H9 (cell line): ENCODE data around the gene TENT5C. TPM values are rescaled to one million over a fixed set of nuclear protein-coding genes. Genes with fewer than 3 reads are reported as not detected.

Experiments used
- DNase-seq: peaks from one replicate; pipeline ENCODE4 v3.0.0-alpha.2; 2017
- H2AFZ ChIP-seq: one replicate; pipeline ENCODE4 v1.6.1; 2013; ENCODE audit warnings: mild to moderate bottlenecking, low read length, control low read depth, moderate library complexity
- H2AK5ac ChIP-seq: 2 replicates; pipeline ENCODE4 v1.6.1; 2013; ENCODE audit warnings: low read length, control low read depth, mixed read lengths; ENCODE audit not compliant: insufficient read length
- H2BK120ac ChIP-seq: one replicate; pipeline ENCODE4 v1.6.1; 2013; ENCODE audit warnings: low read depth, mild to moderate bottlenecking, low read length, control low read depth, inconsistent platforms; ENCODE audit not compliant: poor library complexity, severe bottlenecking
- H2BK12ac ChIP-seq: 2 replicates; pipeline ENCODE4 v1.6.1; 2013; ENCODE audit warnings: low read length, control low read depth, mixed read lengths, low read depth; ENCODE audit not compliant: insufficient read length
- H2BK15ac ChIP-seq: 2 replicates; pipeline ENCODE4 v1.6.1; 2013; ENCODE audit warnings: low read depth, low read length, control low read depth
- H2BK20ac ChIP-seq: one replicate; pipeline ENCODE4 v1.6.1; 2013; ENCODE audit warnings: low read depth, mild to moderate bottlenecking, low read length, control low read depth, inconsistent platforms; ENCODE audit not compliant: poor library complexity, severe bottlenecking
- H2BK5ac ChIP-seq: 2 replicates; pipeline ENCODE4 v1.6.1; 2013; ENCODE audit warnings: low read length, control low read depth, mixed read lengths; ENCODE audit not compliant: insufficient read length
- H3K14ac ChIP-seq: 2 replicates; pipeline ENCODE4 v1.6.1; 2013; ENCODE audit warnings: low read length, control low read depth; ENCODE audit not compliant: insufficient read depth
- H3K18ac ChIP-seq: 2 replicates; pipeline ENCODE4 v1.6.1; 2013; ENCODE audit warnings: low read depth, mild to moderate bottlenecking, mixed read lengths, low read length, control low read depth; ENCODE audit not compliant: insufficient read length
- H3K23ac ChIP-seq: 2 replicates; pipeline ENCODE4 v1.6.1; 2013; ENCODE audit warnings: low read length, control low read depth, mixed read lengths, low read depth; ENCODE audit not compliant: insufficient read length
- H3K23me2 ChIP-seq: 2 replicates; pipeline ENCODE4 v1.6.1; 2013; ENCODE audit warnings: low read depth, mild to moderate bottlenecking, mixed read lengths, low read length, control low read depth; ENCODE audit not compliant: insufficient read length, poor library complexity, severe bottlenecking
- H3K27ac ChIP-seq: 2 replicates; pipeline ENCODE4 v1.5.1; 2013; ENCODE audit warnings: low read length, control low read depth, mixed read lengths, low read depth; ENCODE audit not compliant: insufficient read length
- H3K27me3 ChIP-seq: 2 replicates; pipeline ENCODE4 v1.6.1; 2013; ENCODE audit warnings: low read length, control low read depth, inconsistent platforms; ENCODE audit not compliant: insufficient read depth
- H3K4ac ChIP-seq: 2 replicates; pipeline ENCODE4 v1.6.1; 2013; ENCODE audit warnings: low read depth, mild to moderate bottlenecking, control low read depth, inconsistent platforms, low read length, moderate library complexity
- H3K4me1 ChIP-seq: 2 replicates; pipeline ENCODE4 v1.6.1; 2013; ENCODE audit warnings: low read length, control low read depth, inconsistent platforms; ENCODE audit not compliant: insufficient read depth
- H3K4me2 ChIP-seq: 2 replicates; pipeline ENCODE4 v1.6.1; 2013; ENCODE audit warnings: low read length, control low read depth, mixed read lengths; ENCODE audit not compliant: insufficient read length, insufficient read depth
- H3K56ac ChIP-seq: 2 replicates; pipeline ENCODE4 v1.6.1; 2013; ENCODE audit warnings: low read depth, mild to moderate bottlenecking, mixed read lengths, low read length, control low read depth; ENCODE audit not compliant: insufficient read length
- H3K79me1 ChIP-seq: 2 replicates; pipeline ENCODE4 v1.6.1; 2013; ENCODE audit warnings: low read depth, mild to moderate bottlenecking, moderate library complexity, low read length, control low read depth, inconsistent platforms; ENCODE audit not compliant: insufficient read depth, poor library complexity, severe bottlenecking
- H3K79me2 ChIP-seq: 2 replicates; pipeline ENCODE4 v1.6.1; 2013; ENCODE audit warnings: low read length, control low read depth, inconsistent platforms; ENCODE audit not compliant: insufficient read depth
- H3K9ac ChIP-seq: 2 replicates; pipeline ENCODE4 v1.6.1; 2013; ENCODE audit warnings: low read length, control low read depth, mixed read lengths; ENCODE audit not compliant: insufficient read length; ENCODE audit errors: extremely low read depth
- H3K9me3 ChIP-seq: one replicate; pipeline ENCODE4 v1.6.1; 2013; ENCODE audit warnings: low read depth, low read length, inconsistent platforms; ENCODE audit not compliant: control insufficient read depth
- H3T11ph ChIP-seq: one replicate; pipeline ENCODE4 v1.6.1; 2013; ENCODE audit warnings: mild to moderate bottlenecking, low read length, control low read depth, inconsistent platforms
- H4K20me1 ChIP-seq: one replicate; pipeline ENCODE4 v1.6.1; 2013; ENCODE audit not compliant: control insufficient read depth, insufficient read length, insufficient read depth
- H4K5ac ChIP-seq: 2 replicates; pipeline ENCODE4 v1.6.1; 2013; ENCODE audit warnings: low read depth, mild to moderate bottlenecking, mixed read lengths, low read length, control low read depth; ENCODE audit not compliant: insufficient read length
- H4K8ac ChIP-seq: replicated peaks from 2 replicates; pipeline ENCODE4 v1.6.1; 2013; ENCODE audit warnings: low read length, control low read depth, mixed read lengths, low read depth; ENCODE audit not compliant: insufficient read length
- H4K91ac ChIP-seq: 2 replicates; pipeline ENCODE4 v1.6.1; 2013; ENCODE audit warnings: low read depth, mild to moderate bottlenecking, moderate library complexity, mixed read lengths, low read length, control low read depth; ENCODE audit not compliant: insufficient read length
- H3K27ac Mint-ChIP-seq, 3 experiments: 2 replicates in 2 of 3; 3 replicates in 1 of 3; pipeline ENCODE4 v1.8.0; 2020 to 2021; ENCODE audit warnings: mixed read lengths in 3 of 3, mild to moderate bottlenecking in 1 of 3, moderate library complexity in 1 of 3
- H3K27me3 Mint-ChIP-seq: 2 replicates; pipeline ENCODE4 v1.8.0; 2021; ENCODE audit warnings: low read depth, mild to moderate bottlenecking, moderate library complexity, mixed read lengths
- H3K36me3 Mint-ChIP-seq, 3 experiments: 2 replicates in 2 of 3; 3 replicates in 1 of 3; pipeline ENCODE4 v1.8.0; 2020 to 2021; ENCODE audit warnings: low read depth in 3 of 3, mixed read lengths in 3 of 3; ENCODE audit not compliant: insufficient read depth in 1 of 3
- H3K4me1 Mint-ChIP-seq, 2 experiments: 2 replicates each; pipeline ENCODE4 v1.8.0; 2020; ENCODE audit warnings: mixed read lengths in 2 of 2
- H3K4me3 Mint-ChIP-seq, 2 experiments: 2 replicates in 1 of 2; 3 replicates in 1 of 2; pipeline ENCODE4 v1.8.0; 2020 to 2021; ENCODE audit warnings: mild to moderate bottlenecking in 2 of 2, mixed read lengths in 2 of 2, moderate library complexity in 1 of 2
- H3K9me3 Mint-ChIP-seq, 2 experiments: 2 replicates in 1 of 2; 3 replicates in 1 of 2; pipeline ENCODE4 v1.8.0; 2020; ENCODE audit warnings: mild to moderate bottlenecking in 2 of 2, mixed read lengths in 2 of 2, moderate library complexity in 1 of 2
- CTCF ChIP-seq: fragments of 200-600 bp; sonication (generic); conservative IDR thresholded peaks from 3 replicates; pipeline ENCODE4 v1.8.0; 2021; ENCODE audit warnings: antibody characterized with exemption, mild to moderate bottlenecking
- WGBS: extraction: QIAGEN DNeasy Blood & Tissue Kit; methylation state at CpG from one replicate; pipeline ENCODE4 v1.1.7; 2013; ENCODE audit warnings: missing lambda C conversion rate, low lambda C conversion rate, mixed read lengths; ENCODE audit not compliant: insufficient read length; ENCODE audit errors: extremely low coverage; 5-methylcytosine and 5-hydroxymethylcytosine counted together
- total RNA-seq: library from RNA; stranded (reverse); gene quantifications from 2 replicates; pipeline ENCODE4 v1.2.1, GENCODE V29; 2021

Gene TENT5C
- total RNA-seq, 1 experiment from 2014 or later = 0.37 TPM

GRCh38 chr1:117633936-117634335 is 28.1 kb downstream of the TENT5C start:
- Histone ChIP-seq H3K9ac (no peak overlapping the region), H2BK120ac (no peak overlapping the region), H3K23ac (no peak overlapping the region), H3K56ac (no peak overlapping the region), H2BK5ac (no peak overlapping the region), H3K79me1 (no peaks in the 10 kb centered on the region), H3K4me1 (peaks cover 2% of the 10 kb centered on the region; the same call in 1 of the 2 replicates), H4K91ac (no peak overlapping the region), H2AFZ (no peak overlapping the region), H4K20me1 (no peaks in the 10 kb centered on the region), H3K4me2 (no peak overlapping the region), H2BK12ac (no peak overlapping the region), H3K27ac (no peak overlapping the region), H2AK5ac (no peak overlapping the region), H4K5ac (no peak overlapping the region), H3K23me2 (no peaks in the 10 kb centered on the region), H2BK15ac (no peak overlapping the region), H3K9me3 (no peaks in the 10 kb centered on the region), H4K8ac (no peak overlapping the region), H3K18ac (no peak overlapping the region), H3K27me3 (no peaks in the 10 kb centered on the region; the same call in 1 of the 2 replicates), H3K14ac (no peak overlapping the region), H2BK20ac (no peak overlapping the region), H3K79me2 (no peaks in the 10 kb centered on the region), H3K4ac (no peak overlapping the region), H3T11ph (no peak overlapping the region)
- Mint-ChIP-seq H3K9me3 (no peaks in the 10 kb centered on the region), H3K27me3 (no peaks in the 10 kb centered on the region; the same call in 1 of the 2 replicates), H3K36me3 (no peaks in the 10 kb centered on the region), H3K27ac (peak overlapping the region in 1 of 3 experiments; percentile 54; a peak in 1 of 7 replicates), H3K4me3 (no peak overlapping the region), H3K4me1 (peaks cover 25 to 31% of the 10 kb centered on the region in 2 experiments)
- DNase-seq = no peak
- no peak for TF ChIP-seq CTCF
- WGBS = no CpG with 5 or more reads among the region's 5 CpGs
